NCI-H2171 treated with DMSO at 0.1 percent for 48 hours (cell line): ENCODE data around the gene CDK17.
A peak's percentile ranks its signal among the peaks of the same experiment; 100 is the strongest.

Experiments used
- DNase-seq: peaks from one replicate; lab custom pipeline; 2025; lab: John Stamatoyannopoulos, UW

Gene CDK17

GRCh38 chr12:96315741-96316481, 84.3 kb downstream of the CDK17 start:
- peak; percentile 63 for DNase-seq

GRCh38 chr12:96314723-96315122, 85.5 kb downstream of the CDK17 start:
- DNase-seq, result no peak

- DNase-seq, result no peak
These were observed 86.6 kb downstream of the CDK17 start for GRCh38 chr12:96313606-96314005.

- no peak for DNase-seq
These were observed 89.0 kb downstream of the CDK17 start for GRCh38 chr12:96311191-96311590.

GRCh38 chr12:96310067-96310466, 90.2 kb downstream of the CDK17 start:
- no peak for DNase-seq

- DNase-seq, result no peak
These were observed 91.4 kb downstream of the CDK17 start for GRCh38 chr12:96308881-96309280.

GRCh38 chr12:96305665-96306064, 94.6 kb downstream of the CDK17 start:
- DNase-seq, result no peak

GRCh38 chr12:96303653-96304052, 96.6 kb downstream of the CDK17 start:
- DNase-seq, result no peak

- DNase-seq, result no peak
These were observed 97.4 kb downstream of the CDK17 start for GRCh38 chr12:96302687-96303310.

- DNase-seq, result no peak
These were observed 98.5 kb downstream of the CDK17 start for GRCh38 chr12:96301732-96302131.

GRCh38 chr12:96300064-96300463, 100.2 kb downstream of the CDK17 start:
- DNase-seq, result no peak

- DNase-seq, result no peak
These were observed 102.7 kb downstream of the CDK17 start for GRCh38 chr12:96297504-96297903.

GRCh38 chr12:96295532-96296160, 104.6 kb downstream of the CDK17 start:
- DNase-seq, result no peak

GRCh38 chr12:96294831-96295230, 105.4 kb downstream of the CDK17 start:
- DNase-seq, result no peak

- no peak for DNase-seq
These were observed 107.1 kb downstream of the CDK17 start for GRCh38 chr12:96293093-96293492.

- no peak for DNase-seq
These were observed 111.2 kb downstream of the CDK17 start for GRCh38 chr12:96289067-96289466.

GRCh38 chr12:96285158-96285557, 115.1 kb downstream of the CDK17 start:
- no peak for DNase-seq

GRCh38 chr12:96274331-96274730, 125.9 kb downstream of the CDK17 start:
- DNase-seq, result no peak

- DNase-seq, result no peak
These were observed 128.6 kb downstream of the CDK17 start for GRCh38 chr12:96271469-96272199.

GRCh38 chr12:96266238-96266637, 134.0 kb downstream of the CDK17 start:
- DNase-seq, result no peak

- no peak for DNase-seq
These were observed 134.4 kb downstream of the CDK17 start for GRCh38 chr12:96265836-96266235.

- DNase-seq, result no peak
These were observed 134.8 kb downstream of the CDK17 start for GRCh38 chr12:96265400-96265799.

- no peak for DNase-seq
These were observed 136.8 kb downstream of the CDK17 start for GRCh38 chr12:96263449-96263902.
